OCI-LY7 (cell line): Measurements from ENCODE around the gene PRL.

Source experiments
- CTCF ChIP-seq: fragments of 200-600 bp; sonication (generic); conservative IDR thresholded peaks from 2 replicates; pipeline ENCODE4 v1.5.1; 2014; ENCODE audit warnings: mild to moderate bottlenecking, antibody characterized with exemption, low read length, moderate library complexity, mixed read lengths
- EZH2phosphoT487 ChIP-seq: fragments of 200-600 bp; sonication (generic); IDR thresholded peaks from 2 replicates; pipeline ENCODE4 v1.6.1; 2018; ENCODE audit warnings: low read depth, borderline replicate concordance, mild to moderate bottlenecking, mixed run types, antibody characterized with exemption, low read length, moderate library complexity, mixed read lengths

- no peak for TF ChIP-seq CTCF
- TF ChIP-seq EZH2phosphoT487 = no peak
These were observed 42.7 kb downstream of the PRL start for GRCh38 chr6:22253955-22254655.
